Activated CD4-positive, alpha-beta T cell treated with anti-CD3 and anti-CD28 coated beads for 36 hours (primary cell): ENCODE measurements around the gene SH3BGRL3. TPM values are rescaled to one million over a fixed set of nuclear protein-coding genes. Genes with fewer than 3 reads are reported as not detected.

ENCODE experiments used
- ATAC-seq: fragments of 200-7000 bp; cut with Tn5 transposase; one replicate; pipeline ENCODE4 v1.10.0; 2021; ENCODE audit warnings: mild to moderate bottlenecking, moderate library complexity
- CTCF ChIA-PET: fragments of 350-600 bp; sonication (Branson Sonifier 250); formaldehyde crosslinking; loops from one replicate; lab custom pipeline; 2021; ENCODE audit warnings: antibody characterized with exemption; lab: Charles Lee
- POLR2A ChIA-PET: fragments of 350-600 bp; sonication (Branson Sonifier 250); formaldehyde crosslinking; loops from one replicate; lab custom pipeline; 2021; ENCODE audit warnings: antibody characterized with exemption, inconsistent platforms; lab: Charles Lee
- DNase-seq: peaks from one replicate; pipeline ENCODE4 v3.0.0-alpha.2; 2020
- H3K27ac Mint-ChIP-seq: one replicate; pipeline ENCODE4 v1.8.0; 2021; ENCODE audit warnings: mixed read lengths
- H3K27me3 Mint-ChIP-seq: one replicate; pipeline ENCODE4 v1.8.0; 2021; ENCODE audit warnings: mixed read lengths
- H3K36me3 Mint-ChIP-seq: one replicate; pipeline ENCODE4 v1.8.0; 2021; ENCODE audit warnings: low read depth, mixed read lengths
- H3K4me1 Mint-ChIP-seq: one replicate; pipeline ENCODE4 v1.8.0; 2021; ENCODE audit warnings: mixed read lengths
- H3K4me3 Mint-ChIP-seq: one replicate; pipeline ENCODE4 v1.8.0; 2021; ENCODE audit warnings: mild to moderate bottlenecking, moderate library complexity, mixed read lengths
- H3K9me3 Mint-ChIP-seq: one replicate; pipeline ENCODE4 v1.8.0; 2021; ENCODE audit warnings: low read depth, mixed read lengths
- intact Hi-C, 2 experiments: fragments of 100-400 bp; cut with DNase I in 1 of 2; cut with micrococcal nuclease in 1 of 2; formaldehyde crosslinking; loops; one replicate each; pipeline versions ENCODE4 v1.14.2 to v1.15.1; 2022 to 2024; cut with DNase I, micrococcal nuclease
- total RNA-seq, 2 experiments: library from RNA; stranded (reverse); gene quantifications; one replicate each; pipeline ENCODE4 v1.2.3, GENCODE V29; 2021

SH3BGRL3 gene
- total RNA-seq, 2 experiments from 2014 or later: 267 to 381 TPM

DNA sequence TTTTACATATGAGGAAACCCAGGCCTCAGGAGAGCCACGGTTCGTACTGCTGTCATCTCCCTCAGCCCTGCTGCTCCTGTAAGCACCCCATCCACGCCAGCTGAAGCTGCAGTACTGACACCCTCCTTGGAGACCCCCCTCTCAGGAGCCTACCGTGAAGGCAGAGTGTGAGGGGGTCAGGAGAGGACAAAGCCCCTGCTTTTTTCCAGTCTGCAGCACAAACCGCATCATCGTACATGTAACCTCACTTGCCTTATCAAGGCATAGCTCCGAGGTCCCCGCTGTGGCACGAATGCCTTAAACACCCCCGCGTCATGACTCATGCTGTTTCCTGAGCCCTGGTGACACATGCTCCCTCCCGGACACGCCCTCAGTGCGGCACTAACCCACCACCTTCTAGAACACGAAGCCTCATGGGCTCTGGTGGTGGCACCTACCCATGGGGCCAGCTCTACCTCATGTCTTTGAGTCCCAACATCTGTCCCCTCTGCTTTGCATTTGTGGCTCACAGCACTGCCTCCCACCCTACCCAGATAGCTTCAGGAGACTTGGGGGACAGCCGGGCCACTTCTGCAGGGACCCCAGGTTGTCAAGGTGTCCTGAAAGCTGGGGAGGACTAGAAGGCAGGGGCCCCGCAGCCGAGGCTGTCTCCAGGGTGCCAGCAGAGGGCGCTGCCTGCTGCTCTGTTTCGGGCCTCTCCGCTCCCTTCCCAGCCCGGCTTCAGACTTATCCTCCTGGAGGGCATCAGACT is 4.9 kb downstream of the SH3BGRL3 start:
- Mint-ChIP-seq H3K4me1 (peaks cover 87% of the 10 kb centered on the region), H3K27ac (peak overlapping the region; percentile 99), H3K36me3 (peaks cover 44% of the 10 kb centered on the region), H3K27me3 (no peaks in the 10 kb centered on the region), H3K9me3 (no peaks in the 10 kb centered on the region), H3K4me3 (peak overlapping the region; percentile 61)
- CTCF ChIA-PET: interaction anchor here (0.6 to 17.6 kb wide), 13 partner anchors 9 to 253 kb away, joined by 3 to 399 read pairs (median 3); partner anchors contain the start of genes CD52, CEP85, UBXN11 and ZNF593
- ATAC-seq: peak; percentile 66
- intact Hi-C loops: loop anchor here (1.0 to 2.0 kb wide), 7 partner anchors 22 to 174 kb away; partner anchors contain the start of genes DHDDS (in 1 of the 2), PDIK1L (in 1 of the 2) and UBXN11 (in 1 of the 2)
- POLR2A ChIA-PET: interaction anchor here (0.7 to 2.2 kb wide), 6 partner anchors 22 to 379 kb away, joined by 3 to 16 read pairs (median 4); partner anchors contain the start of gene CD52
- DNase-seq: peak; percentile 99

DNA sequence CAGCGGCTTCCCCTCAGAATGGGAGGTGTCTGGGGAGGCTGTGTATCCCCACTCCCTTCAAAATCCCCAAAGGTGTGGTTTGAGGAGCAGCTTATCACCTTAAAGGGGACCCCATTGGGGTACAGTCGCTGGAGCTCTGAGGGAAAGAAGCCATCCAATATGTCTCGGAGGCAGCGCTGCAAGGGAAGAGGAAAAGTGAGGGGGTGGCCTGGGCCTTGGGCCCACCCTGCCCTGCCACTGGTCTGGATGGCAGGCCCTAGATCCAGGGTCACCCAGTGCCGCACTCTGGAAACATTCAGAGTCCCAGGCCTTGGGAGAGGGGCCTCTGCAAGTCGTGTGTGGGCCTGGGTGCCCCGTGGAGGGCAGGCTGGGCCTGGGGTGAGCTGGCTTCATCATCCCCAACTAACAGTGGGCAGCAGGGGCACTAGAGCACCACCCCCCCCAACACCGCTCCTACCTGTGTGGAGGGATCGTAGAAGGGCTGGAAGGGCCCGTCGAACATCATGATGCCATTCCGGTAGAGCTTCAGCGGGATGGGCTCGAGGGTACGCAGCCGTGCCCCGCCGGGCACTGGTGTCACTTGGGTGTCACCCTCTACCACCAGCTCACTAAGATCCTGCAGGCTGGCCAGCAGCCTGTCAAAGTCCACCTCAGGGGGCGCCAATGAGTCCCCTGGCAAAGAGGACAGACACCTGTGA is 5.6 kb downstream of the SH3BGRL3 start:
- peak; percentile 76 for DNase-seq
- no peaks in the 10 kb centered on the region for H3K27me3 Mint-ChIP-seq
- no peaks in the 10 kb centered on the region for H3K9me3 Mint-ChIP-seq
- ATAC-seq: no peak
- POLR2A ChIA-PET: interaction anchor here (0.6 to 2.2 kb wide), 4 partner anchors 19 to 380 kb away, joined by 3 to 16 read pairs (median 6); partner anchors contain the start of gene CD52
- intact Hi-C loops: loop anchor here (1.0 to 2.0 kb wide), 6 partner anchors 35 to 175 kb away; partner anchors contain the start of genes DHDDS (in 1 of the 2) and PDIK1L (in 1 of the 2)
- peaks cover 42% of the 10 kb centered on the region for H3K36me3 Mint-ChIP-seq
- no peak overlapping the region for H3K4me3 Mint-ChIP-seq
- peaks cover 95% of the 10 kb centered on the region for H3K4me1 Mint-ChIP-seq
- H3K27ac Mint-ChIP-seq: peak overlapping the region; percentile 99
- CTCF ChIA-PET: interaction anchor here (0.5 to 17.6 kb wide), 9 partner anchors 10 to 1962 kb away, joined by 3 to 399 read pairs (median 5); partner anchors contain the start of genes CD52 and UBXN11

- POLR2A ChIA-PET: interaction anchor here (0.6 kb wide), 1 partner anchor 20 kb away, joined by 4 read pairs; no protein-coding TSS in a partner anchor
- DNase-seq (no peak), ATAC-seq (no peak)
- Mint-ChIP-seq H3K4me3 (no peak overlapping the region), H3K27me3 (no peaks in the 10 kb centered on the region), H3K27ac (peak overlapping the region; percentile 59), H3K9me3 (no peaks in the 10 kb centered on the region), H3K4me1 (peaks cover 98% of the 10 kb centered on the region), H3K36me3 (peaks cover 39% of the 10 kb centered on the region)
- intact Hi-C loops: no loop called here
- CTCF ChIA-PET: interaction anchor here (1.0 to 17.6 kb wide), 7 partner anchors 11 to 132 kb away, joined by 4 to 399 read pairs (median 15); partner anchors contain the start of genes CD52 and UBXN11
Observed at GRCh38 chr1:26286064-26286416, 6.2 kb downstream of the SH3BGRL3 start.

- Mint-ChIP-seq H3K27ac (peak overlapping the region; percentile 96), H3K27me3 (no peaks in the 10 kb centered on the region), H3K9me3 (no peaks in the 10 kb centered on the region), H3K36me3 (peaks cover 28% of the 10 kb centered on the region), H3K4me3 (peak overlapping the region; percentile 55), H3K4me1 (peaks cover 97% of the 10 kb centered on the region)
- intact Hi-C loops: no loop called here
- ChIA-PET POLR2A (interaction anchor here (2.3 kb wide), 1 partner anchor 31 kb away, joined by 6 read pairs; the partner anchor contains the start of gene CD52), CTCF (interaction anchor here (0.5 to 17.6 kb wide), 8 partner anchors 8 to 118 kb away, joined by 3 to 399 read pairs (median 6); partner anchors contain the start of genes CD52, SH3BGRL3, UBXN11 and ZNF593)
- peak; percentile 27 for ATAC-seq
- DNase-seq: peak; percentile 84
Observed at GRCh38 chr1:26287033-26287711, 7.3 kb downstream of the SH3BGRL3 start.

- ChIA-PET CTCF (interaction anchor here (0.9 to 17.6 kb wide), 10 partner anchors 8 to 129 kb away, joined by 3 to 399 read pairs (median 6); partner anchors contain the start of genes CD52, CEP85, SH3BGRL3 and UBXN11), POLR2A (interaction anchor here (0.6 to 2.3 kb wide), 2 partner anchors 11 to 30 kb away, joined by 3 to 6 read pairs; partner anchors contain the start of gene CD52)
- H3K4me1 Mint-ChIP-seq: peaks cover 93% of the 10 kb centered on the region
- H3K27ac Mint-ChIP-seq: peak overlapping the region; percentile 96
- DNase-seq (no peak), ATAC-seq (no peak)
- H3K27me3 Mint-ChIP-seq: no peaks in the 10 kb centered on the region
- intact Hi-C loops: loop anchor here (1.0 kb wide), 3 partner anchors 12 to 33 kb away; partner anchors contain the start of gene UBXN11 (in 2 of the 2)
- peak overlapping the region; percentile 55 for H3K4me3 Mint-ChIP-seq
- peaks cover 24% of the 10 kb centered on the region for H3K36me3 Mint-ChIP-seq
- H3K9me3 Mint-ChIP-seq: no peaks in the 10 kb centered on the region
Observed at GRCh38 chr1:26287811-26288210, 7.9 kb downstream of the SH3BGRL3 start.

- POLR2A ChIA-PET: interaction anchor here (0.6 to 2.3 kb wide), 7 partner anchors 9 to 30 kb away, joined by 3 to 7 read pairs (median 6); partner anchors contain the start of genes CD52 and SH3BGRL3
- Mint-ChIP-seq H3K4me3 (peak overlapping the region; percentile 55), H3K36me3 (peaks cover 22% of the 10 kb centered on the region), H3K27me3 (no peaks in the 10 kb centered on the region), H3K27ac (peak overlapping the region; percentile 96), H3K4me1 (peaks cover 90% of the 10 kb centered on the region), H3K9me3 (no peaks in the 10 kb centered on the region)
- intact Hi-C loops: loop anchor here (1.0 kb wide), 3 partner anchors 12 to 33 kb away; partner anchors contain the start of gene UBXN11 (in 2 of the 2)
- DNase-seq (peak; percentile 90), ATAC-seq (peak; percentile 67)
- CTCF ChIA-PET: interaction anchor here (0.5 to 17.6 kb wide), 15 partner anchors 9 to 1932 kb away, joined by 3 to 399 read pairs (median 5); partner anchors contain the start of genes CD52, CEP85, SH3BGRL3 and UBXN11
Observed at GRCh38 chr1:26288311-26288941, 8.5 kb downstream of the SH3BGRL3 start.

DNA sequence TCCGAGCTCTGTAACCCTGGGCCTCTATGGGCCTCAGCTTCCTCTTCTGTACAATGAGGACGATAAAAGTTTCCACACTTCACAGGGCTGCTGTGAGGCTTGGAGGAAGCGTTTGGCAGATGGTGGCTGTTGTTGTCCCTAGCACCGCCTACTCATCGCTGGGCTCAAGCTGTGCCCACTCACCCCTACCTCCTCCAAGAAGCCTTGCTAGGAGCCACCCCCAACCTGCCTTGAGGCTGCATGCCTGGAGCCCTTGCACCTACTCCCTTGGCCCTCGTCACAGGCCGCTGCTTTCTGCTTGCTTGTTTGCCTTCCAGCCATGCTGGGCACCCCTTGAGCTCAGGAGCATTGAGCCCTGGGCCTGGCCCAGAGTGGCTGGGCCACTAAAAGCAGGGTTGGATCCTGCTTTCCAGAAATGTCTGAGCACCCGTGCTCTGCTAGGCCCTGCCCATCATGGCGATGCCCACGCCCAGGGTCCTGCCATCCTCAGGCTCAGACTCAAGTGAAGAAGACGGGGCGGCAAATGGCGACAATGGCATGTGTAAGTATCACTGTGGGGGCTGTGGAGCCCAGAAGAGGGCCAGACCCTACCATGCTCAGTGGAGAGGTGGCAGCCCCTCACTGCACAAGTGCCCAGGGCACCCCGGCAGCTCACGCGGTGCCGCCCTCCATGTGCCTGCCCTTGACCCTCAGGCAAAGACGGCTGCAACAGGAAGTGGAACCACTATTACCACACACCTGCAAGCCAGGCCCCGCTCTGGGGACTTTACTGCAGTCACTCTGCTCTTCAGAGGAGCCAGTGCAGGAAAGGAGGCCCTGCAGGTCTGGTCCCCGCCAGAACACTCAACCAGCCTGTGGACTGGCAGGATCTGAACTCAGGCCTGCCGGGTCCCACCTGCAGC is 9.5 kb downstream of the SH3BGRL3 start:
- ATAC-seq (peak; percentile 6), DNase-seq (peak; percentile 62)
- H3K27ac Mint-ChIP-seq: peak overlapping the region; percentile 96
- intact Hi-C loops: no loop called here
- no peaks in the 10 kb centered on the region for H3K9me3 Mint-ChIP-seq
- CTCF ChIA-PET: interaction anchor here (0.6 to 17.6 kb wide), 12 partner anchors 8 to 1933 kb away, joined by 3 to 399 read pairs (median 5); partner anchors contain the start of genes CD52, CEP85, SH3BGRL3 and UBXN11
- H3K4me3 Mint-ChIP-seq: peak overlapping the region; percentile 6
- peaks cover 80% of the 10 kb centered on the region for H3K4me1 Mint-ChIP-seq
- POLR2A ChIA-PET: interaction anchor here (0.6 to 2.3 kb wide), 7 partner anchors 10 to 128 kb away, joined by 3 to 7 read pairs (median 6); partner anchors contain the start of genes CD52 and SH3BGRL3
- no peaks in the 10 kb centered on the region for H3K27me3 Mint-ChIP-seq
- peaks cover 16% of the 10 kb centered on the region for H3K36me3 Mint-ChIP-seq

DNA sequence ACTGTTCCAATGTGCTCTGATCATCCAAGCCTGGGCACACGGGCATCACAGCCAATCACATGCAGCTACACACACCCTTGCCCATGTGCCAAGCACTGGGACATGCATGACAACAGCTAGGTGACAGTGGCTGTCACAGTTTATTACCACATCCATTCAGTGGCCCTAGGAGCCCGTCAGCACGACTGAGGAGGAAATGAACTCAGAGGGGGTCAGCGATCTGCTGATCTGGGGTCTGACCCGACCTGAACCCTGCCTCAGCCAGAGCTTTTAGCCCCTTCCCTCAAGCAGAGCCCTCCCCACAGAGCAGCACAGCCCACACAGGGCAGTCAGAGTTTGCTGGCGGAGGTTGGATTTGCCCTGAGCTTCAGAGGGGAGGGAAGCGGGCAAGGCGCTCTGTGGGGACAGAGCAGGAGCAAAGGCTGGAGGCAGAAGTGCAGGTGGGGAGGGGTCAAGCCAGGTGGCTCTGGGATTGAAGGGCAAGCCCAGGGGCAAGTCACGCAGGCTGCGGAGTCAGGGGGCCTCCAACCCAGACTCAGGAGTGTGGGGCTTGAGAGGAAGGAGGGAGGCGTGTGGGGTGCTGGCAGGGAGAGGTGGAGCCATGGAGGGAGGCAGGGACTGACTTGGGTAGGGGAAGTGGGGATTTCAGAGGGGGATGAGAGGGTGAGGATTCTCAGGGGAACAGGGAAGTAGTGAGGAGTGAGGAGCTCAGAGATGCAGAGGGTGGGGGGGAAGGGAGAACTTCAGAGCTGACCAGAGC is 10.4 kb downstream of the SH3BGRL3 start:
- H3K27me3 Mint-ChIP-seq: no peaks in the 10 kb centered on the region
- DNase-seq (peak; percentile 43), ATAC-seq (no peak)
- peaks cover 7% of the 10 kb centered on the region for H3K36me3 Mint-ChIP-seq
- H3K9me3 Mint-ChIP-seq: no peaks in the 10 kb centered on the region
- H3K4me1 Mint-ChIP-seq: peaks cover 71% of the 10 kb centered on the region
- ChIA-PET CTCF (interaction anchor here (0.9 to 17.6 kb wide), 5 partner anchors 9 to 29 kb away, joined by 3 to 399 read pairs (median 19); partner anchors contain the start of genes CD52 and UBXN11), POLR2A (no interaction called here)
- H3K4me3 Mint-ChIP-seq: no peak overlapping the region
- intact Hi-C loops: no loop called here
- peak overlapping the region; percentile 96 for H3K27ac Mint-ChIP-seq
